HFFc6 (cell line): ENCODE results near the gene ALG3. TPM values are rescaled to one million over a fixed set of nuclear protein-coding genes. Genes with fewer than 3 reads are reported as not detected.

Source experiments
- DNase-seq: peaks from one replicate; pipeline ENCODE4 v3.0.0-alpha.2; 2018
- H3K27ac Mint-ChIP-seq: 2 replicates; pipeline ENCODE4 v1.8.0; 2020; ENCODE audit warnings: mild to moderate bottlenecking, mixed read lengths
- H3K27me3 Mint-ChIP-seq: 2 replicates; pipeline ENCODE4 v1.8.0; 2021; ENCODE audit warnings: mild to moderate bottlenecking, moderate library complexity, mixed read lengths; ENCODE audit not compliant: insufficient read depth
- H3K36me3 Mint-ChIP-seq: 2 replicates; pipeline ENCODE4 v1.8.0; 2021; ENCODE audit warnings: low read depth, mixed read lengths
- H3K4me1 Mint-ChIP-seq: 2 replicates; pipeline ENCODE4 v1.8.0; 2020; ENCODE audit warnings: low read depth, mixed read lengths
- H3K4me3 Mint-ChIP-seq: 2 replicates; pipeline ENCODE4 v1.8.0; 2020; ENCODE audit warnings: mild to moderate bottlenecking, moderate library complexity, mixed read lengths
- H3K9me3 Mint-ChIP-seq: 2 replicates; pipeline ENCODE4 v1.8.0; 2020; ENCODE audit warnings: mild to moderate bottlenecking, mixed read lengths
- CTCF ChIP-seq: fragments of 200-600 bp; sonication (generic); IDR thresholded peaks from 2 replicates; pipeline ENCODE4 v1.5.0; 2021; ENCODE audit warnings: antibody characterized with exemption, mild to moderate bottlenecking
- total RNA-seq, 6 experiments: library from RNA; stranded (reverse); fragmentation: NEBNext Ultra II Directional; extraction: Animal tissue kit (Norgen Biotek cat#: 25700); gene quantifications; 2 replicates in 1 of 6; 3 replicates in 5 of 6; pipeline ENCODE4 v1.2.3, GENCODE V29; 2021

Gene ALG3
- total RNA-seq, 6 experiments from 2014 or later, result 60.0 to 75.3 (median 69.5) TPM

GRCh38 chr3:184231671-184232070 is 17.1 kb downstream of the ALG3 start:
- peaks cover 15% of the 10 kb centered on the region for H3K4me1 Mint-ChIP-seq
- H3K27ac Mint-ChIP-seq, result no peak overlapping the region
- H3K4me3 Mint-ChIP-seq, result peak overlapping the region; percentile 24; the same call in 1 of the 2 replicates
- TF ChIP-seq CTCF, result no peak
- H3K36me3 Mint-ChIP-seq, result peaks cover 5% of the 10 kb centered on the region; the same call in 1 of the 2 replicates
- DNase-seq, result no peak
- H3K9me3 Mint-ChIP-seq, result no peaks in the 10 kb centered on the region
- H3K27me3 Mint-ChIP-seq, result peaks cover 40% of the 10 kb centered on the region

GRCh38 chr3:184230603-184231528 is 17.9 kb downstream of the ALG3 start:
- H3K9me3 Mint-ChIP-seq, result no peaks in the 10 kb centered on the region
- peaks cover 15% of the 10 kb centered on the region for H3K4me1 Mint-ChIP-seq
- H3K27ac Mint-ChIP-seq, result no peak overlapping the region
- peaks cover 40% of the 10 kb centered on the region for H3K27me3 Mint-ChIP-seq
- DNase-seq, result no peak
- H3K4me3 Mint-ChIP-seq, result peak overlapping the region; percentile 34; the same call in 1 of the 2 replicates
- no peak for TF ChIP-seq CTCF
- peaks cover 5% of the 10 kb centered on the region; the same call in 1 of the 2 replicates for H3K36me3 Mint-ChIP-seq

GRCh38 chr3:184230081-184230602 is 18.6 kb downstream of the ALG3 start:
- no peak for TF ChIP-seq CTCF
- H3K9me3 Mint-ChIP-seq, result no peaks in the 10 kb centered on the region
- H3K27ac Mint-ChIP-seq, result no peak overlapping the region
- H3K4me1 Mint-ChIP-seq, result peaks cover 15% of the 10 kb centered on the region
- peaks cover 46% of the 10 kb centered on the region for H3K27me3 Mint-ChIP-seq
- peaks cover 5% of the 10 kb centered on the region; the same call in 1 of the 2 replicates for H3K36me3 Mint-ChIP-seq
- DNase-seq, result no peak
- no peak overlapping the region for H3K4me3 Mint-ChIP-seq

GRCh38 chr3:184229394-184230080 is 19.2 kb downstream of the ALG3 start, which contains the start of gene VWA5B2:
VWA5B2 (plus strand) TSS chr3:184229585; CDS start chr3:184230529, 944 bp downstream.
- Mint-ChIP-seq H3K4me3 (no peak within 1 kb of the TSS; the same call in 1 of the 2 replicates), H3K4me1 (peaks cover 14% of the 10 kb centered on the region), H3K9me3 (no peaks in the 10 kb centered on the region), H3K36me3 (peaks cover 5% of the 10 kb centered on the region; the same call in 1 of the 2 replicates), H3K27me3 (peaks cover 48% of the 10 kb centered on the region), H3K27ac (no peak within 1 kb of the TSS)
- TF ChIP-seq CTCF, result no peak
- DNase-seq, result peak; percentile 25

- Mint-ChIP-seq H3K9me3 (no peaks in the 10 kb centered on the region), H3K4me1 (peaks cover 6% of the 10 kb centered on the region), H3K36me3 (peaks cover 5% of the 10 kb centered on the region; the same call in 1 of the 2 replicates), H3K4me3 (no peak overlapping the region; the same call in 1 of the 2 replicates), H3K27me3 (peaks cover 44% of the 10 kb centered on the region), H3K27ac (no peak overlapping the region)
- no peak for TF ChIP-seq CTCF
- DNase-seq, result no peak
Measured at GRCh38 chr3:184228376-184229137, 20.2 kb downstream of the ALG3 start.
